Measurements from ENCODE around the gene SAMD7. TPM values are rescaled to one million over a fixed set of nuclear protein-coding genes. Genes with fewer than 3 reads are reported as not detected.

The SAMD7 gene
- total and polyA plus RNA-seq, 2 of the 13 experiments (the other 11 are each of a cell fraction or from before 2014, with no cell fraction given): not detected

- TF ChIP-seq, protein P1, sequence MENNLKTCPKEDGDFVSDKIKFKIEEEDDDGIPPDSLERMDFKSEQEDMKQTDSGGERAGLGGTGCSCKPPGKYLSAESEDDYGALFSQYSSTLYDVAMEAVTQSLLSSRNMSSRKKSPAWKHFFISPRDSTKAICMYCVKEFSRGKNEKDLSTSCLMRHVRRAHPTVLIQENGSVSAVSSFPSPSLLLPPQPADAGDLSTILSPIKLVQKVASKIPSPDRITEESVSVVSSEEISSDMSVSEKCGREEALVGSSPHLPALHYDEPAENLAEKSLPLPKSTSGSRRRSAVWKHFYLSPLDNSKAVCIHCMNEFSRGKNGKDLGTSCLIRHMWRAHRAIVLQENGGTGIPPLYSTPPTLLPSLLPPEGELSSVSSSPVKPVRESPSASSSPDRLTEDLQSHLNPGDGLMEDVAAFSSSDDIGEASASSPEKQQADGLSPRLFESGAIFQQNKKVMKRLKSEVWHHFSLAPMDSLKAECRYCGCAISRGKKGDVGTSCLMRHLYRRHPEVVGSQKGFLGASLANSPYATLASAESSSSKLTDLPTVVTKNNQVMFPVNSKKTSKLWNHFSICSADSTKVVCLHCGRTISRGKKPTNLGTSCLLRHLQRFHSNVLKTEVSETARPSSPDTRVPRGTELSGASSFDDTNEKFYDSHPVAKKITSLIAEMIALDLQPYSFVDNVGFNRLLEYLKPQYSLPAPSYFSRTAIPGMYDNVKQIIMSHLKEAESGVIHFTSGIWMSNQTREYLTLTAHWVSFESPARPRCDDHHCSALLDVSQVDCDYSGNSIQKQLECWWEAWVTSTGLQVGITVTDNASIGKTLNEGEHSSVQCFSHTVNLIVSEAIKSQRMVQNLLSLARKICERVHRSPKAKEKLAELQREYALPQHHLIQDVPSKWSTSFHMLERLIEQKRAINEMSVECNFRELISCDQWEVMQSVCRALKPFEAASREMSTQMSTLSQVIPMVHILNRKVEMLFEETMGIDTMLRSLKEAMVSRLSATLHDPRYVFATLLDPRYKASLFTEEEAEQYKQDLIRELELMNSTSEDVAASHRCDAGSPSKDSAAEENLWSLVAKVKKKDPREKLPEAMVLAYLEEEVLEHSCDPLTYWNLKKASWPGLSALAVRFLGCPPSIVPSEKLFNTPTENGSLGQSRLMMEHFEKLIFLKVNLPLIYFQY (CRISPR knock-in tag; IDR thresholded peaks at IDR 0.05; ENCODE audit: borderline replicate concordance): peak; percentile 68; the same call in 1 of the 2 replicates
- peak; percentile 93 for TF ChIP-seq POLR2AphosphoS5 (IDR thresholded peaks at IDR 0.05; ENCODE audit: low read depth, low read length)
- TF ChIP-seq HNF1A (IDR thresholded peaks at IDR 0.05; ENCODE audit: low read depth): no peak
- TF ChIP-seq HNF1A (CRISPR knock-in tag; IDR thresholded peaks at IDR 0.05; ENCODE audit: borderline replicate concordance): peak; percentile 52; the same call in 1 of the 2 replicates
- TF ChIP-seq KLF16 (CRISPR knock-in tag; IDR thresholded peaks at IDR 0.05): peak in 1 of 2 experiments; percentile 90; a peak in 2 of 4 replicates
- TF ChIP-seq, protein P2, sequence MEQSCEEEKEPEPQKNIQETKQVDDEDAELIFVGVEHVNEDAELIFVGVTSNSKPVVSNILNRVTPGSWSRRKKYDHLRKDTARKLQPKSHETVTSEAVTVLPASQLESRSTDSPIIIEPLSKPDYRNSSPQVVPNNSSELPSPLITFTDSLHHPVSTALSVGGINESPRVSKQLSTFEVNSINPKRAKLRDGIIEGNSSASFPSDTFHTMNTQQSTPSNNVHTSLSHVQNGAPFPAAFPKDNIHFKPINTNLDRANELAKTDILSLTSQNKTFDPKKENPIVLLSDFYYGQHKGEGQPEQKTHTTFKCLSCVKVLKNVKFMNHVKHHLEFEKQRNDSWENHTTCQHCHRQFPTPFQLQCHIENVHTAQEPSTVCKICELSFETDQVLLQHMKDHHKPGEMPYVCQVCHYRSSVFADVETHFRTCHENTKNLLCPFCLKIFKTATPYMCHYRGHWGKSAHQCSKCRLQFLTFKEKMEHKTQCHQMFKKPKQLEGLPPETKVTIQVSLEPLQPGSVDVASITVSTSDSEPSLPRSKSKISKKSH (CRISPR knock-in tag; IDR thresholded peaks at IDR 0.05; ENCODE audit: borderline replicate concordance): peak; percentile 69; the same call in 1 of the 2 replicates
- TF ChIP-seq, protein P3, sequence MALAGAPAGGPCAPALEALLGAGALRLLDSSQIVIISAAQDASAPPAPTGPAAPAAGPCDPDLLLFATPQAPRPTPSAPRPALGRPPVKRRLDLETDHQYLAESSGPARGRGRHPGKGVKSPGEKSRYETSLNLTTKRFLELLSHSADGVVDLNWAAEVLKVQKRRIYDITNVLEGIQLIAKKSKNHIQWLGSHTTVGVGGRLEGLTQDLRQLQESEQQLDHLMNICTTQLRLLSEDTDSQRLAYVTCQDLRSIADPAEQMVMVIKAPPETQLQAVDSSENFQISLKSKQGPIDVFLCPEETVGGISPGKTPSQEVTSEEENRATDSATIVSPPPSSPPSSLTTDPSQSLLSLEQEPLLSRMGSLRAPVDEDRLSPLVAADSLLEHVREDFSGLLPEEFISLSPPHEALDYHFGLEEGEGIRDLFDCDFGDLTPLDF (CRISPR knock-in tag; IDR thresholded peaks at IDR 0.05): 0 out of 2 replicates have a peak, but pooled peaks have one; percentile 60
- TF ChIP-seq ZNF501 (CRISPR knock-in tag; IDR thresholded peaks at IDR 0.05): peak; percentile 87
- peak; percentile 72; the same call in 1 of the 2 replicates for TF ChIP-seq FOXK1 (CRISPR knock-in tag; IDR thresholded peaks at IDR 0.05; ENCODE audit: borderline replicate concordance, low read depth)
- 0 out of 2 replicates have a peak, but pooled peaks have one; percentile 34 for TF ChIP-seq ZNF652 (CRISPR knock-in tag; IDR thresholded peaks at IDR 0.05; ENCODE audit: borderline replicate concordance, low read depth)
- no peak for TF ChIP-seq U2AF2 (IDR thresholded peaks at IDR 0.05; ENCODE audit: low read depth, low read length)
- TF ChIP-seq, protein P4, sequence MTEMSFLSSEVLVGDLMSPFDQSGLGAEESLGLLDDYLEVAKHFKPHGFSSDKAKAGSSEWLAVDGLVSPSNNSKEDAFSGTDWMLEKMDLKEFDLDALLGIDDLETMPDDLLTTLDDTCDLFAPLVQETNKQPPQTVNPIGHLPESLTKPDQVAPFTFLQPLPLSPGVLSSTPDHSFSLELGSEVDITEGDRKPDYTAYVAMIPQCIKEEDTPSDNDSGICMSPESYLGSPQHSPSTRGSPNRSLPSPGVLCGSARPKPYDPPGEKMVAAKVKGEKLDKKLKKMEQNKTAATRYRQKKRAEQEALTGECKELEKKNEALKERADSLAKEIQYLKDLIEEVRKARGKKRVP (CRISPR knock-in tag; IDR thresholded peaks at IDR 0.05): peak in 1 of 2 experiments; percentile 64; a peak in 2 of 4 replicates
- no peak for TF ChIP-seq MAX (IDR thresholded peaks at IDR 0.05)
- TF ChIP-seq BRF2 (CRISPR knock-in tag; IDR thresholded peaks at IDR 0.05): peak; percentile 93
- no peak for TF ChIP-seq STAT5B (CRISPR knock-in tag; IDR thresholded peaks at IDR 0.05)
These were observed 55.1 kb downstream of the SAMD7 start, which contains the start of gene SEC62 (continued) for GRCh38 chr3:169966428-169966950.
